Inflammatory macrophage treated with lipopolysaccharide for 4 hours (primary cell): ENCODE data around the gene CABP2.

Experiments used
- DNase-seq: peaks from one replicate; pipeline ENCODE4 v3.0.0-alpha.2; 2020

Gene CABP2

GRCh38 chr11:67470337-67471002 lies 52.8 kb downstream of the CABP2 start:
- DNase-seq: no peak

- DNase-seq: no peak
Observed at GRCh38 chr11:67469508-67469811, 53.8 kb downstream of the CABP2 start.
